ENCODE results near the gene CDADC1. TPM values are rescaled to one million over a fixed set of nuclear protein-coding genes. Genes with fewer than 3 reads are reported as not detected.
A peak's percentile ranks its signal among the peaks of the same experiment; 100 is the strongest.

The CDADC1 gene
- total RNA-seq, 1 donor from 2014 or later, result 6.9 TPM

DNA sequence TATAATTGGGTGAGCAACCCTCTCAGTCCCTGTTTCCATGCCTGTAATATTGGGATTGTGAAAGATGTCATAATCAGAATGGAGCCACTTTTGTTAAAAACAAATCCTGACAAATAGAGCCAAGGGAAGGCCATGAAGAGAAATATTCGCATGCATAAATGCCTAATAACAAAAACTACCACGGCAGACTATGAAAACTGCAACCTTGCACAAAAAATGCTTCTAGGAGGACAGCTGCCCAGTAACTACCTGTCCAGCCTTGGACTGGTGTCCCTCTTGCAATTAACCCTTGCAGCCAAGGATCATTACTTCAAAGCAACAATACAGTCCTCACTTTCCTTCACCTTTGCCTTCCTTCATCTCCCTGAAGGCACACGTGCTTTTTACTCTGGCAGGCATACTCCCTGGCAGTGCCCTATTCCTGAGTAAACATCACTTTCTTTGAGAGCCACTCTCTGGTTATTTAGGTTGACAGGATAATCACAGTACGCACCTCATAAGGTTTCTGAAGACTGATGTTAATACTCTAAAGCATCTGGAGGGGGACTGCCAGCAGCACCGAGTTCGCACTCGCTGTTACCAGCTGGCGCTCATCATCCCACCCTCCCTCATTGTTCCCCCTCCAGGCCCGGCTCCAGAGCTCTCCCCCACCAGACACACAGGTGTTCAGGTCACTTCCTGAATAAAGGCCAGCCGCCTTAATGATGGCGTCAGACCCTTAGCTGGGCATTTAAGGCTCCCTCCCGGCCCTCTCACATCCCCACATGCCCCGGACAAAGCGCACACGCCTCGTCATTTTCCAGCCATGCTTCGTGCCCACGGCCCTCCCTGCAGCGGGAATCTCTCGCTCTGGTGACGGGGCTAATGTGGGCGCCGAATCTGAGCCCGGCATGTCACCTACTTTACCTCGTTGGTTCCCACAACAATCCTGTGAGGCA is 57.3 kb downstream of the CDADC1 start:
- H3K27me3 ChIP-seq, result no peaks in the 10 kb centered on the region
- H3K4me3 ChIP-seq, result no peak overlapping the region
- peak overlapping the region; percentile 82 for H3K27ac ChIP-seq
- no peaks in the 10 kb centered on the region for H3K36me3 ChIP-seq
- peaks cover 58% of the 10 kb centered on the region for H3K4me1 ChIP-seq
- no peak for TF ChIP-seq POLR2A (IDR thresholded peaks at IDR 0.05)
- no peak for TF ChIP-seq POLR2AphosphoS5 (IDR thresholded peaks at IDR 0.05; ENCODE audit: insufficient read depth in 1 of 2, low read depth in 1 of 2)
- TF ChIP-seq, protein P1, sequence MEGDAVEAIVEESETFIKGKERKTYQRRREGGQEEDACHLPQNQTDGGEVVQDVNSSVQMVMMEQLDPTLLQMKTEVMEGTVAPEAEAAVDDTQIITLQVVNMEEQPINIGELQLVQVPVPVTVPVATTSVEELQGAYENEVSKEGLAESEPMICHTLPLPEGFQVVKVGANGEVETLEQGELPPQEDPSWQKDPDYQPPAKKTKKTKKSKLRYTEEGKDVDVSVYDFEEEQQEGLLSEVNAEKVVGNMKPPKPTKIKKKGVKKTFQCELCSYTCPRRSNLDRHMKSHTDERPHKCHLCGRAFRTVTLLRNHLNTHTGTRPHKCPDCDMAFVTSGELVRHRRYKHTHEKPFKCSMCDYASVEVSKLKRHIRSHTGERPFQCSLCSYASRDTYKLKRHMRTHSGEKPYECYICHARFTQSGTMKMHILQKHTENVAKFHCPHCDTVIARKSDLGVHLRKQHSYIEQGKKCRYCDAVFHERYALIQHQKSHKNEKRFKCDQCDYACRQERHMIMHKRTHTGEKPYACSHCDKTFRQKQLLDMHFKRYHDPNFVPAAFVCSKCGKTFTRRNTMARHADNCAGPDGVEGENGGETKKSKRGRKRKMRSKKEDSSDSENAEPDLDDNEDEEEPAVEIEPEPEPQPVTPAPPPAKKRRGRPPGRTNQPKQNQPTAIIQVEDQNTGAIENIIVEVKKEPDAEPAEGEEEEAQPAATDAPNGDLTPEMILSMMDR (IDR thresholded peaks at IDR 0.05), result no peak
- H3K9me3 ChIP-seq, result no peaks in the 10 kb centered on the region
- DNase-seq (ENCODE audit: extremely low spot score in 2 of 2), result peak in 1 of 2 donors; percentile 84
- intact Hi-C loops (cut with DNase I), result loop anchor here (5.0 kb wide), 1 partner anchor 297 kb away; no protein-coding TSS in a partner anchor

DNA sequence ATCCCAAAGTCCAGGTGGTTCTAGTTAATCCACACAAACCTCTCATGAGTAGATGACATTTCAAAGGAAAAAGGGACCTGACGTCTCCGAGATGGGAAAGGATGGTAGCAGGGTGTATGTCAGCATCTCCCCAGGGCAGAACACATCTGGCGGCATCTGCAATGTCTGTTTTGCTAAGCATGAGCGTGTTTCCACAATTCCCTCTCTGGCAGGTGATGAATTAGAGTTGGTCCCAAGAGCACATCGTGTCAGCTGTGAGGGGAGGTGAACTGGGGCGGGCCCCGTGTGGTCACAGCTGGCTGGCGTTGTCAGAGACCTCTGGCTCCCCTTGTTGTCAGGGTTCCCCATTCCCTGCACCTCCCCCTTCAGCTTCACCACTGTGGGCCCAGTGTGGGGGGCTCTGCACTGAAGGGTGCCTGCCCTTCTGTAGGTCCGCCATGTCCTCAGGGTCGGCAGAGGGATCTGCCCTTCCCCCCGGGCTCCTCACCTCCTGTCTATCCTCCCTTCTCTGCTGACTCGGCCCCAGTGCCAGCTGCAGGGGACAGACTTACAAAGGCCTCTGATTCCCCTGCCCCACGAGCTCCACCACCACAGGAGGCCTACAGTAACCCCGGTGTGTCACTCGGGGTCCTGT is 58.2 kb downstream of the CDADC1 start:
- intact Hi-C loops (cut with DNase I), result no loop called here

DNA sequence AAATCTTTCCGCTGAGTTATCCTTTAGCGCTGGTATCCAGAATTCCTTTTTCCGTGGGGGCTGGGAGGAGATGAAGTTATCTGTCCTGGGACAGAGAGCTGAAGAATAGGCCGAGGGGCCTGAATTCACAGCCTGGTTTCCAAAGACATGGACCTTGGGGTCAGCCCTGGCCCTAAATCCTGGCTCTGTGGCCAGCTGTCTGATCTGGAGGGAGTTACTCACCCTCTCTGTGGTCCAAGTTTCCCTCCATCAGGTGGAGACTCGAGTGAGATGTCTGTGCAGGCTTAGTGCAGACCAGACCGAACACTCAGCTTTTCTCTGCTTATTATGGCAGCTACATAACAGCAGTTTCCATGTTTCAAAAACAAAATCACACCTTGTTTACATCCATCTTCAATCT is 59.6 kb downstream of the CDADC1 start:
- H3K36me3 ChIP-seq, result no peaks in the 10 kb centered on the region
- intact Hi-C loops (cut with DNase I), result no loop called here
- DNase-seq (ENCODE audit: extremely low spot score in 2 of 2), result no peak
- H3K27me3 ChIP-seq, result no peaks in the 10 kb centered on the region
- H3K4me3 ChIP-seq, result no peak overlapping the region
- peaks cover 42% of the 10 kb centered on the region for H3K4me1 ChIP-seq
- peak overlapping the region; percentile 82 for H3K27ac ChIP-seq
- no peak for TF ChIP-seq POLR2A (IDR thresholded peaks at IDR 0.05)
- no peak for TF ChIP-seq POLR2AphosphoS5 (IDR thresholded peaks at IDR 0.05; ENCODE audit: insufficient read depth in 1 of 2, low read depth in 1 of 2)
- TF ChIP-seq, protein P1 (IDR thresholded peaks at IDR 0.05), result no peak
- H3K9me3 ChIP-seq, result no peaks in the 10 kb centered on the region

More for the DNA sequence above, 58.2 kb downstream of the CDADC1 start:
- Histone ChIP-seq H3K27me3 (no peaks in the 10 kb centered on the region), H3K4me1 (peaks cover 55% of the 10 kb centered on the region), H3K27ac (peak overlapping the region; percentile 82), H3K4me3 (no peak overlapping the region), H3K36me3 (no peaks in the 10 kb centered on the region), H3K9me3 (no peaks in the 10 kb centered on the region)
- DNase-seq (ENCODE audit: extremely low spot score in 2 of 2), result peak in 1 of 2 donors; percentile 84
- TF ChIP-seq POLR2A (IDR thresholded peaks at IDR 0.05) (no peak), POLR2AphosphoS5 (IDR thresholded peaks at IDR 0.05; ENCODE audit: insufficient read depth in 1 of 2, low read depth in 1 of 2) (no peak)
- TF ChIP-seq, protein P1 (IDR thresholded peaks at IDR 0.05), result no peak

DNA sequence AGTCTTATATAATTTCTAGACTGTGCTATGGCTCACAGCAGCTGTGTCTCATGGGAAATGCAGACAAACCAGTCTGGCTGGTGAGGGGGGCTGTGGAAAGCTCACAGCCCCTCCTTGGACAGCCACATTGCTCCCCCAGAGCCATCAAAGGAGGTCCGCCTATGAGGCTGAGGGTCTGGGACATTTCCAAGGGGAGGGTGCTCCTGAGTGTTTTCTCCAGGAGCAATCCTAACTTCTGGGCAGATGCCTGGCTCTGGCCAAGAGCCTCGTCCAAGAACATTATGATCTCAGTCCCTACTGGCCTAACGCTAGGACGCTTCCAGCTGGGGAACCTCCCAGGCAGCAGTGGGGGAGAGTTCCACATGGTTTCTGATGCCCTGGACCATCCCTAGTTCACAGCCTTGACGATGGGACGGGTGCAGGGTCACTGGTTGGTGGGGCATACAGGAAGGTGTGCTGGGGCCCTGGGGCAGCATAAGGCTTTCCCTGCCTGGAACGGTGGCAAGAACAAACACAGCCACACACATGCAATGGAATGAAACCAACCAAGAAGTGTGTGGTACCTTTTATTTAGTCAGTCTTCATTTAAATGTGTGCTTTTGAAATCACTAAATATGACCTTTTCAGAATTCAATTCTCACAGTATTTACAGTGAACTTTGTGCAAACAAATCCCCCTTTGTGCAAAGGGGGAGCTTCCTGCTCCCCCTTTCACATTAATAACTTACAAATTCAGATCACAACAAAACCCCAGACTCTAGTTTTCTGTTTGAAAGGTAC is 60.6 kb downstream of the CDADC1 start:
- no peaks in the 10 kb centered on the region for H3K36me3 ChIP-seq
- TF ChIP-seq, protein P1 (IDR thresholded peaks at IDR 0.05), result no peak
- peak; percentile 91 to 93 for TF ChIP-seq POLR2AphosphoS5 (IDR thresholded peaks at IDR 0.05; ENCODE audit: insufficient read depth in 1 of 2, low read depth in 1 of 2)
- TF ChIP-seq POLR2A (IDR thresholded peaks at IDR 0.05), result no peak
- H3K27me3 ChIP-seq, result no peaks in the 10 kb centered on the region
- H3K4me1 ChIP-seq, result peaks cover 37% of the 10 kb centered on the region
- intact Hi-C loops (cut with DNase I), result no loop called here
- peak overlapping the region; percentile 82 for H3K27ac ChIP-seq
- DNase-seq (ENCODE audit: extremely low spot score in 2 of 2), result peak in 1 of 2 donors; percentile 96
- H3K4me3 ChIP-seq, result no peak overlapping the region
- no peaks in the 10 kb centered on the region for H3K9me3 ChIP-seq

Measured in vagina (tissue), 2 donors.